Esophagus squamous epithelium (tissue), 5 donors: Measurements from ENCODE around the gene ARHGAP26. TPM values are rescaled to one million over a fixed set of nuclear protein-coding genes. Genes with fewer than 3 reads are reported as not detected.

Experiments used
- DNase-seq: peaks from one replicate; lab custom pipeline; 2025; lab: John Stamatoyannopoulos, UW
- H3K27ac ChIP-seq, 4 donors: fragments of 200-600 bp; sonication (generic); one replicate each; pipeline ENCODE4 v1.5.1; 2016 to 2019; ENCODE audit warnings: mild to moderate bottlenecking in 1 of 4
- H3K27me3 ChIP-seq, 4 donors: fragments of 200-600 bp; sonication (generic); 1 replicate in 3 of 4; 2 replicates in 1 of 4; pipeline versions ENCODE4 v1.5.1 to v1.6.0; 2017 to 2021; ENCODE audit warnings: antibody characterized with exemption in 1 of 4
- H3K36me3 ChIP-seq, 3 donors: fragments of 200-600 bp; sonication (generic); one replicate each; pipeline ENCODE4 v1.5.1; 2016 to 2019
- H3K4me1 ChIP-seq, 3 donors: fragments of 200-600 bp; sonication (generic); one replicate each; pipeline ENCODE4 v1.5.1; 2017 to 2019
- H3K4me3 ChIP-seq, 4 donors: fragments of 200-600 bp; sonication (generic); 1 replicate in 3 of 4; 2 replicates in 1 of 4; pipeline ENCODE4 v1.5.1; 2016 to 2019; ENCODE audit warnings: mild to moderate bottlenecking in 2 of 4, moderate library complexity in 1 of 4
- H3K9me3 ChIP-seq, 3 donors: fragments of 200-600 bp; sonication (generic); one replicate each; pipeline ENCODE4 v1.5.1; 2016 to 2019
- CTCF ChIP-seq, 6 experiments: fragments of 450-650 bp in 4 of 6; fragments of 200-600 bp in 2 of 6; sonication (generic) in 2 of 6; IDR thresholded peaks; one replicate each; pipeline ENCODE4 v1.5.1; 2016 to 2019; ENCODE audit warnings: antibody characterized with exemption in 6 of 6, mild to moderate bottlenecking in 4 of 6, moderate library complexity in 4 of 6
- POLR2A ChIP-seq, 4 donors: fragments of 450-650 bp; IDR thresholded peaks; one replicate each; pipeline ENCODE4 v1.6.1; 2017; ENCODE audit warnings: antibody characterized with exemption in 4 of 4, mild to moderate bottlenecking in 4 of 4, moderate library complexity in 3 of 4
- WGBS, 2 donors: methylation state at CpG; one replicate each; pipeline ENCODE4 v1.1.5; 2018; 5-methylcytosine and 5-hydroxymethylcytosine counted together
- intact Hi-C: fragments of 100-400 bp; cut with DNase I; formaldehyde crosslinking; loops from one replicate; pipeline ENCODE4 v1.15.0; 2022
- total RNA-seq, 4 donors: library from RNA; depleted of rRNA; stranded (reverse); fragments of >200 nt; gene quantifications; one replicate each; pipeline ENCODE4 v1.1.0, GENCODE V29; 2016
- donor health status: DM: yes; HTN: yes; CAD: no.

ARHGAP26 gene
- total RNA-seq, 4 donors from 2014 or later: 4.4 to 18.7 (median 15.4) TPM

- DNase-seq: no peak
Observed at GRCh38 chr5:142724821-142725220, 45.4 kb upstream of the ARHGAP26 start.

DNA sequence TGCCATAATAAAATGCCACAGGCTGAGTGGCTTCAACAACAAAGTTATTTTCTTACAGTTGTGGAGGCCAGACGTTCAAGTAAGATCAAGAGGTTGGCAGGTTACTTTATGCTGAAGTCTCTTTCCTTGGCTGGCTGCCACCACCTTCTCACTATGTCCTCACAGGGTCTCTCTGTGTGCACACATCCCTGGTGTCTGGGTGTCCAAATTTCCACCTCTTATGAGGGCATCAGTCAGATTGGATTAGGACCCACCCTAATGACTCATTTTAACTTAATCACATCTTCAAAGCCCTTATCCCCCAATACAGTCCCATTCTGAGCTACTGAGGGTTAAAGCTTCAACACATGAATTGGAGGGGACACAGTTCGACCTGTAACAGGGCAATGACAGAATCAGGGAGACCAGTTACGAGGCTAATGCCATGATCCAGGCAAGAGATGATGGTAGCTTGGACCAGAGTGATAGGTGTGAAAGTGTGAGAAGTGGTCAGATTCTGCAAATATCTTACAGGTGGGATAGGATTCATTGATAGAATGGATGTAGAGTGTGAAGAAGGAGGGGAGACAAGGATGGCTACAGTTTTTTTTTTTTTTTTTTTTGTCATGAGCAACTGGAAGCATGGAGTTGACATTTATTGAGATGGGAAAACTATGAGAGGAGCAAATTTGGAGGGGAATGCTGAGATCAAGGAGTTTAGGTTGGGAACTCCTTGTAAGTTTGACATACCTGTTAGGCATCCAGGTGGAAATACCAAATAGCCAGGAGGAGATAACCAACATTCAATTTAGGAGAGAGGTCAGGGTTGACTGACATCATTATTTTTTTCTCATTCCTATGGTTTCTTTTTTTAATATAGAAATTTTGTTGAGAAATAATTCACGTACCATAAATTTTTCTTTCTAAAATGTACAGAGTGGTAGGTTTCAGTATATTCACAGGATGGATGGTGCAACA is 44.7 kb upstream of the ARHGAP26 start:
- Histone ChIP-seq H3K27me3 (no peaks in the 10 kb centered on the region), H3K4me3 (no peak overlapping the region), H3K27ac (no peak overlapping the region), H3K9me3 (no peaks in the 10 kb centered on the region), H3K36me3 (no peaks in the 10 kb centered on the region), H3K4me1 (peaks cover 0 to 17% (median 0%) of the 10 kb centered on the region in 3 donors)
- 66 to 80% methylated on average over 4 of the region's 4 CpGs for WGBS, 2 donors
- DNase-seq: no peak
- intact Hi-C loops: no loop called here
- no peak for TF ChIP-seq POLR2A (IDR thresholded peaks at IDR 0.05)
- no peak for TF ChIP-seq CTCF (IDR thresholded peaks at IDR 0.05)

More at GRCh38 chr5:142724821-142725220, 45.4 kb upstream of the ARHGAP26 start:
- 90 to 97% methylated on average over 9 of the region's 9 CpGs for WGBS, 2 donors
- Histone ChIP-seq H3K27ac (no peak overlapping the region), H3K4me1 (peaks cover 0 to 19% (median 0%) of the 10 kb centered on the region in 3 donors), H3K27me3 (no peaks in the 10 kb centered on the region), H3K4me3 (no peak overlapping the region), H3K36me3 (no peaks in the 10 kb centered on the region), H3K9me3 (no peaks in the 10 kb centered on the region)
- TF ChIP-seq POLR2A (IDR thresholded peaks at IDR 0.05) (no peak), CTCF (IDR thresholded peaks at IDR 0.05) (no peak)
- intact Hi-C loops: no loop called here

GRCh38 chr5:142726188-142726731 is 43.9 kb upstream of the ARHGAP26 start:
- WGBS, 2 donors: 21 to 23% methylated on average over 2 of the region's 2 CpGs

DNA sequence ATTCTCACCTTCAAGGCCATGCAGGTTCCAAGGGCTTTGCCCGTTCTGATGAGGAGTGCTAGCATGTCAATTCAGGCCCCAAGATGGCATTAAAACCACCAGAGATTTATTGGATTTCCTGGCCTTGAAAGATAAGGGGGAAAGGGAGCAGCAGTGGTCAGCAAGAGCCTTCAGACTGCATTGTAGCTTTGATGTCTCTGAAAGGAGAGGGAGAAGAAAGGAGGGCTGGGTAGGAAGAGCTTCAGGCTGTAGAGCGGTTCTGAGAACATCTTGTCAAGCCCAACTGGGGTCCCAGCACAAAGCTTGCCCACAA is 42.5 kb upstream of the ARHGAP26 start:
- DNase-seq: no peak
- peaks cover 0 to 9% (median 0%) of the 10 kb centered on the region in 3 donors for H3K4me1 ChIP-seq
- H3K27ac ChIP-seq: no peak overlapping the region
- intact Hi-C loops: no loop called here
- H3K27me3 ChIP-seq: no peaks in the 10 kb centered on the region
- no peak for TF ChIP-seq CTCF (IDR thresholded peaks at IDR 0.05)
- no peak for TF ChIP-seq POLR2A (IDR thresholded peaks at IDR 0.05)
- H3K36me3 ChIP-seq: no peaks in the 10 kb centered on the region
- WGBS, 2 donors: 87 to 100% methylated on average over 2 of the region's 2 CpGs
- no peak overlapping the region for H3K4me3 ChIP-seq
- no peaks in the 10 kb centered on the region for H3K9me3 ChIP-seq

More at GRCh38 chr5:142726188-142726731, 43.9 kb upstream of the ARHGAP26 start:
- DNase-seq: no peak
- intact Hi-C loops: no loop called here
- Histone ChIP-seq H3K4me1 (peaks cover 0 to 9% (median 0%) of the 10 kb centered on the region in 3 donors), H3K27ac (no peak overlapping the region), H3K4me3 (no peak overlapping the region), H3K27me3 (no peaks in the 10 kb centered on the region), H3K9me3 (no peaks in the 10 kb centered on the region), H3K36me3 (no peaks in the 10 kb centered on the region)
- no peak for TF ChIP-seq CTCF (IDR thresholded peaks at IDR 0.05)
- TF ChIP-seq POLR2A (IDR thresholded peaks at IDR 0.05): no peak
